ENCODE results near the gene LMX1A.

DNA sequence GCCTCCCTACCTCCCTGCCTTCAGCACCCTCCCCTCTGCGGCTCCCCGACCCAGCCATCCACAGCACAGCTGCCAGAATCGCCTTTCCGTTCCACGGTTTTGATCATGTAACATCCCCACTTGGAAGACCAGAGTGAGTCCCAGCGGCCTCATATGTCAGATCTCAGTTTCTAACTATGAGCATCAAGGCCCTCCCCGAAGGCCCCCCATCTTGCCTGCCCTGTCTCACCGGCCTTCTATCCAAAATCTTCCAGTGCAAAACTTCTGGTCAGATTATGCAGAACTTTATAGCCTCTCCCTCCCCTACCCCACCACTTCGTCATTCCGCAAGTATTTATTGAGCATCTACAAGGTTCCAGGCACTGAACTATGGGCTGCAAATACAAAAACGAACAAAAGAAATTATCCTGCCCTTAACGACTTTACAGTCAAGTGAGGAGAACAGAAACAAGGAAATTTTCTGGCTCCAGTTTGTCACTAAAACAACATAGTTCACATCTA is 20.3 kb upstream of the LMX1A start:
- TF ChIP-seq, protein P1, sequence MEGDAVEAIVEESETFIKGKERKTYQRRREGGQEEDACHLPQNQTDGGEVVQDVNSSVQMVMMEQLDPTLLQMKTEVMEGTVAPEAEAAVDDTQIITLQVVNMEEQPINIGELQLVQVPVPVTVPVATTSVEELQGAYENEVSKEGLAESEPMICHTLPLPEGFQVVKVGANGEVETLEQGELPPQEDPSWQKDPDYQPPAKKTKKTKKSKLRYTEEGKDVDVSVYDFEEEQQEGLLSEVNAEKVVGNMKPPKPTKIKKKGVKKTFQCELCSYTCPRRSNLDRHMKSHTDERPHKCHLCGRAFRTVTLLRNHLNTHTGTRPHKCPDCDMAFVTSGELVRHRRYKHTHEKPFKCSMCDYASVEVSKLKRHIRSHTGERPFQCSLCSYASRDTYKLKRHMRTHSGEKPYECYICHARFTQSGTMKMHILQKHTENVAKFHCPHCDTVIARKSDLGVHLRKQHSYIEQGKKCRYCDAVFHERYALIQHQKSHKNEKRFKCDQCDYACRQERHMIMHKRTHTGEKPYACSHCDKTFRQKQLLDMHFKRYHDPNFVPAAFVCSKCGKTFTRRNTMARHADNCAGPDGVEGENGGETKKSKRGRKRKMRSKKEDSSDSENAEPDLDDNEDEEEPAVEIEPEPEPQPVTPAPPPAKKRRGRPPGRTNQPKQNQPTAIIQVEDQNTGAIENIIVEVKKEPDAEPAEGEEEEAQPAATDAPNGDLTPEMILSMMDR (optimal IDR thresholded peaks at IDR 0.05 in 1 of 3, IDR thresholded peaks at IDR 0.05 in 1 of 3, conservative IDR thresholded peaks at IDR 0.05 in 1 of 3; ENCODE audit: extremely low read depth in 1 of 3, insufficient read depth in 2 of 3, low read length in 3 of 3): no peak
- no peak for TF ChIP-seq EZH2 (IDR thresholded peaks at IDR 0.05; ENCODE audit: low read length)

All from keratinocyte (primary cell).